ENCODE results near the gene ZFAND3.

- TF ChIP-seq CTCF (conservative IDR thresholded peaks at IDR 0.05; ENCODE audit: low read depth in 2 of 2) = no peak
- no peak for TF ChIP-seq EZH2 (IDR thresholded peaks at IDR 0.05; ENCODE audit: low read depth, unreplicated experiment)
- TF ChIP-seq POLR2AphosphoS5 (IDR thresholded peaks at IDR 0.05; ENCODE audit: low read depth) = no peak
- no peak for TF ChIP-seq REST (IDR thresholded peaks at IDR 0.05; ENCODE audit: unreplicated experiment)
- TF ChIP-seq EZH2phosphoT487 (IDR thresholded peaks at IDR 0.05; ENCODE audit: unreplicated experiment) = no peak
- TF ChIP-seq CREB1 (CRISPR knock-in tag; IDR thresholded peaks at IDR 0.05; ENCODE audit: low read depth) = no peak
- no peak for TF ChIP-seq NANOG (IDR thresholded peaks at IDR 0.05; ENCODE audit: borderline replicate concordance)
- no peak for TF ChIP-seq JUNB (IDR thresholded peaks at IDR 0.05; ENCODE audit: unreplicated experiment)
- TF ChIP-seq STAT1 (IDR thresholded peaks at IDR 0.05; ENCODE audit: unreplicated experiment) = no peak
Measured at GRCh38 chr6:38151580-38152500, 332.3 kb downstream of the ZFAND3 start.

All from GM23338 (cell line).